Osteoblast (primary cell): ENCODE data around the gene CCDC116. TPM values are rescaled to one million over a fixed set of nuclear protein-coding genes. Genes with fewer than 3 reads are reported as not detected.
"Not testable (repeated sequence)": the region's sequence is repeated elsewhere in the genome, so short reads cannot be mapped to it uniquely, and the experiment has no call there.

ENCODE experiments used
- DNase-seq: peaks from one replicate; pipeline ENCODE4 v3.0.0; 2011; ENCODE audit warnings: low spot score, mixed read lengths; ENCODE audit not compliant: insufficient read length; ENCODE audit errors: missing footprints
- H2AFZ ChIP-seq: 2 replicates; pipeline ENCODE4 v1.6.0; 2011; ENCODE audit warnings: mild to moderate bottlenecking, low read length
- H3K27ac ChIP-seq: 2 replicates; pipeline ENCODE4 v1.5.1; 2011; ENCODE audit warnings: mild to moderate bottlenecking, low read depth, low read length, moderate library complexity
- H3K27me3 ChIP-seq: 2 replicates; pipeline ENCODE4 v1.6.0; 2012; ENCODE audit warnings: mild to moderate bottlenecking, control low read depth, inconsistent platforms, low read length, moderate library complexity; ENCODE audit not compliant: insufficient read depth
- H3K36me3 ChIP-seq: 2 replicates; pipeline ENCODE4 v1.5.1; 2011; ENCODE audit warnings: mild to moderate bottlenecking, low read length, control low read depth, moderate library complexity; ENCODE audit not compliant: insufficient read depth
- H3K4me1 ChIP-seq: 2 replicates; pipeline ENCODE4 v1.5.1; 2011; ENCODE audit warnings: mild to moderate bottlenecking, low read length, control low read depth, moderate library complexity; ENCODE audit not compliant: insufficient read depth
- H3K4me2 ChIP-seq: 2 replicates; pipeline ENCODE4 v1.6.0; 2011; ENCODE audit warnings: mild to moderate bottlenecking, low read length; ENCODE audit not compliant: insufficient read depth
- H3K4me3 ChIP-seq: fragments of 200-600 bp; sonication (generic); 3 replicates; pipeline ENCODE4 v1.5.1; 2012; ENCODE audit warnings: mild to moderate bottlenecking, low read length, inconsistent platforms; ENCODE audit not compliant: insufficient read depth
- H3K79me2 ChIP-seq: 2 replicates; pipeline ENCODE4 v1.6.0; 2012; ENCODE audit warnings: mild to moderate bottlenecking, low read length, control low read depth, inconsistent platforms; ENCODE audit not compliant: insufficient read depth
- H3K9me3 ChIP-seq: 2 replicates; pipeline ENCODE4 v1.5.1; 2011; ENCODE audit warnings: low read depth, low read length, control low read depth
- H4K20me1 ChIP-seq: 2 replicates; pipeline ENCODE4 v1.6.0; 2012; ENCODE audit warnings: mild to moderate bottlenecking, low read length, control low read depth; ENCODE audit not compliant: insufficient read depth
- total RNA-seq: library from RNA; depleted of rRNA; stranded (reverse); fragments of >200 nt; gene quantifications from 2 replicates; pipeline ENCODE4 v1.2.3, GENCODE V29; 2012
- TF ChIP-seq, protein P1 (sequence below): IDR thresholded peaks from 2 replicates; pipeline ENCODE4 v1.5.1; 2011; ENCODE audit warnings: mild to moderate bottlenecking, low read depth, low read length, moderate library complexity; ENCODE audit errors: extremely low read depth

CCDC116 gene
- total RNA-seq, 1 donor: 0.36 TPM

DNA sequence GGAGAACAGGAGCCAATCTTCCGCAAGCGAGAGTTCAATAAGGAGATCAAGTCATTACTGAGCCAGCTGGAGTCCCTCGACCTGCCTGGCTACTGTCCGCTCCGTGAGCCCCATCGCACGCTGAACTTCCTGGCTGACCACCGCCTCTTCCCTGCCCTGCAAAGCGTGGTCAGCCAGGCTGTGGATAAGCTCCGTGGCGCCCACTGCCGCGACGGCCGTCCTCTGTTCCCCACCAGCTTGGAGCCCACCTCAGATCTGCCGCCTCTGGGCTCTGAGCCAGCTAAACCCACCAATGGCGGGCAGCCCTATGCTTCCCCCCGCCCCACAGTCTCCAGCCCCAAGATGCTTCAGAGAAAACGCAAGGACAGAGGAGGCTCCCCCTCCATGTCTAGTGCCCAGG lies 2.3 kb downstream of the CCDC116 start:
- Histone ChIP-seq H3K9me3 (no peaks in the 10 kb centered on the region), H4K20me1 (no peaks in the 10 kb centered on the region), H2AFZ (no peak overlapping the region), H3K79me2 (no peaks in the 10 kb centered on the region), H3K4me2 (no peak overlapping the region), H3K27ac (no peak overlapping the region), H3K4me3 (no peak overlapping the region), H3K4me1 (no peaks in the 10 kb centered on the region), H3K27me3 (no peaks in the 10 kb centered on the region), H3K36me3 (no peaks in the 10 kb centered on the region)
- TF ChIP-seq, protein P1, sequence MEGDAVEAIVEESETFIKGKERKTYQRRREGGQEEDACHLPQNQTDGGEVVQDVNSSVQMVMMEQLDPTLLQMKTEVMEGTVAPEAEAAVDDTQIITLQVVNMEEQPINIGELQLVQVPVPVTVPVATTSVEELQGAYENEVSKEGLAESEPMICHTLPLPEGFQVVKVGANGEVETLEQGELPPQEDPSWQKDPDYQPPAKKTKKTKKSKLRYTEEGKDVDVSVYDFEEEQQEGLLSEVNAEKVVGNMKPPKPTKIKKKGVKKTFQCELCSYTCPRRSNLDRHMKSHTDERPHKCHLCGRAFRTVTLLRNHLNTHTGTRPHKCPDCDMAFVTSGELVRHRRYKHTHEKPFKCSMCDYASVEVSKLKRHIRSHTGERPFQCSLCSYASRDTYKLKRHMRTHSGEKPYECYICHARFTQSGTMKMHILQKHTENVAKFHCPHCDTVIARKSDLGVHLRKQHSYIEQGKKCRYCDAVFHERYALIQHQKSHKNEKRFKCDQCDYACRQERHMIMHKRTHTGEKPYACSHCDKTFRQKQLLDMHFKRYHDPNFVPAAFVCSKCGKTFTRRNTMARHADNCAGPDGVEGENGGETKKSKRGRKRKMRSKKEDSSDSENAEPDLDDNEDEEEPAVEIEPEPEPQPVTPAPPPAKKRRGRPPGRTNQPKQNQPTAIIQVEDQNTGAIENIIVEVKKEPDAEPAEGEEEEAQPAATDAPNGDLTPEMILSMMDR: no peak
- DNase-seq: no peak

DNA sequence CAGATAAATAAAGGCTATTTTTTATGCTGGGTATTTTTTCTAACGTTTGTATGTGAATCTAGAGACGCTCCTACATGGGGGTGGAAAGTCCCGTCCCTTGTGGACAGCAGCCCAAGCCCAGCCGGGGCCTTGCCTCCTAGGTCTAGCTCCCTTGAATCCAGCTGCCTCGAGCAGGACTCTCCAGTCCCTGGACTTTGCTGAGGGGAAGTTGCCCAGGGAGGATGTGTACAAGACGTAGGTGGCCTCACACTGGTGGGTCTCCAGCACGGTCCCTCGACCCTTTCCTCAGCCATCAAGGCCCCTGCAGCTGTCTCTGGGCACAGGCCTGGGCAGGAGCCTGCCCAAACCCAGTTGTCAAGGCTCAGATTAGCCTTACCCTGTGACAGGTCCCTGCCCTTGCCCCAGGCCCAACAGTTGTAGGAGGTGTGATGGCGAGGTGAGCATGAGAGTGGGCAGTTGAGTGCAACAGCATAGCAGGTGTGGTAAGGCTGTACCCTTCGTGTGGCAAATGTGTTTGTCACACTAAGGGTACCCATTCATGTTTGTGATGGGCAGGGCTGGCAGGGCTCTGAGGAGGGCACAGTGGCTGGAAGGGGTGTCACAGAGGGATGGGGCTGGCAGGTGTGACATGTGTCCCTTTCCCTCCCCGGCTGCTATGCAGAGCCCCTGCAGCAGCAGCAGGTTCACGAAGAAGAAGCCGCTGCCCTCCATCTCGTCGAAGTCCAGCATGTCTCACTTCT lies 3.4 kb downstream of the CCDC116 start:
- no peak overlapping the region for H3K4me2 ChIP-seq
- no peak overlapping the region for H2AFZ ChIP-seq
- H3K27ac ChIP-seq: no peak overlapping the region
- no peak overlapping the region for H3K4me3 ChIP-seq
- peaks cover under 1% of the 10 kb centered on the region for H3K4me1 ChIP-seq
- H3K27me3 ChIP-seq: no peaks in the 10 kb centered on the region
- no peaks in the 10 kb centered on the region for H3K79me2 ChIP-seq
- no peaks in the 10 kb centered on the region for H3K9me3 ChIP-seq
- H3K36me3 ChIP-seq: no peaks in the 10 kb centered on the region
- H4K20me1 ChIP-seq: no peaks in the 10 kb centered on the region
- TF ChIP-seq, protein P1: no peak
- peak; percentile 66 for DNase-seq

DNA sequence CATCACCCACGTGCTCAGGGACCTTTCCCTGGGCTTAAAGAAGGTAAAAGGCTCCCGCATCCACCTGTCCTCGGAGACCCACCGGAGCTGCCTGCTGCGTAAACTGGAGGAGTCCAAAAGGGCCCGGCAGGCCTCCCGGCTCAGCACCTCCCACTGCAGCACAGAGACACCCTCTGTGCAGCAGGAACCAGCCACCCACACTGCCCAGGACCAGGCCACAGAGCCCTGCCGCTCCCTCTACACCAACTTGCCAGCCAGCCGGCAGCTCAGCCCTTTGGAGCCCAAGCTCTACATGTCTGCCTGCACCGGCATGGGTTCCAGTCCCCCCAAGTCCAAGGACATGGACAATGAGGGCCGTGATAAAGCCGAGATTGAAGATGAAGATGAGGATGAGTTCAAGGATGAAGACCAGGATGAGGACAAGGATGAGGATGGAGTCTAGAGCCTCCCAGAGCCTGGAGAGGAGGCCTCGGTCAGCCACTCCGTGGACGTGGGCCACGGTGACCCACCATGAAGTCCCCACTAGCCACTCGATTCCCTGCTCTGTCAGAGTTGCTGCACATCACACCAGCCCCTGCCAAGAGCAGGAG lies 4.2 kb downstream of the CCDC116 start:
- no peak overlapping the region for H3K27ac ChIP-seq
- peak; percentile 53 for DNase-seq
- H3K4me3 ChIP-seq: no peak overlapping the region
- H3K9me3 ChIP-seq: no peaks in the 10 kb centered on the region
- H2AFZ ChIP-seq: no peak overlapping the region
- H3K36me3 ChIP-seq: no peaks in the 10 kb centered on the region
- no peak overlapping the region for H3K4me2 ChIP-seq
- no peaks in the 10 kb centered on the region for H3K79me2 ChIP-seq
- H3K4me1 ChIP-seq: peaks cover 9% of the 10 kb centered on the region
- no peaks in the 10 kb centered on the region for H4K20me1 ChIP-seq
- TF ChIP-seq, protein P1: no peak
- H3K27me3 ChIP-seq: no peaks in the 10 kb centered on the region

DNA sequence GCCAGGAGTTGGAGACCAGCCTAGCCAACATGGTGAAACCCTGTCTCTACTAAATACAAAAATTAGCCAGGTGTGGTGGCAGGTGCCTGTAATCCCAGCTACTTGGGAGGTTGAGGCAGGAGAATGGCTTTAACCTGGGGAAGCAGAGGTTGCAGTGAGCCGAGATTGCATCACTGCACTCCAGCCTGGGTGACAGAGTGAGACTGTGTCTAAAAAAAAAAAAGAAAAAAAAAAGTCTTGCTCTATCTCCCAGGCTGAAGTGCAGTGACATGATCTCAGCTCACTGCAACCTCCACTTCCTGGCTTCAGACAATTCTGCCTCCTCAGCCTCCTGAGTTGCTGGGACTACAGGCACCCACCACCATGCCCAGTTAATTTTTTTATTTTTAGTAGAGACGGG lies 4.9 kb downstream of the CCDC116 start:
- not testable (repeated sequence) for H3K36me3 ChIP-seq, H3K4me1 ChIP-seq, H3K4me3 ChIP-seq, H4K20me1 ChIP-seq, H3K27me3 ChIP-seq, H3K79me2 ChIP-seq, H3K27ac ChIP-seq, H3K9me3 ChIP-seq, DNase-seq, H3K4me2 ChIP-seq, H2AFZ ChIP-seq
